Loucy (cell line): ENCODE data around the gene CST3.

Source experiments
- H2AFZ ChIP-seq: fragments of 200-600 bp; sonication (generic); 2 replicates; pipeline ENCODE4 v1.6.0; 2016; ENCODE audit warnings: antibody characterized with exemption, mild to moderate bottlenecking, low read length, moderate library complexity
- H3F3A ChIP-seq: fragments of 200-600 bp; 2 replicates; pipeline ENCODE4 v1.6.0; 2016; ENCODE audit warnings: antibody characterized with exemption, low read depth, mild to moderate bottlenecking
- H3K27me3 ChIP-seq: fragments of 200-600 bp; sonication (generic); 2 replicates; pipeline ENCODE4 v1.6.1; 2014; ENCODE audit warnings: low read length, mild to moderate bottlenecking; ENCODE audit not compliant: insufficient read depth, poor library complexity, severe bottlenecking
- H3K36me3 ChIP-seq: fragments of 200-600 bp; sonication (generic); 2 replicates; pipeline ENCODE4 v1.6.1; 2016; ENCODE audit warnings: low read length; ENCODE audit not compliant: insufficient read depth
- H3K4me1 ChIP-seq: fragments of 200-600 bp; sonication (generic); 2 replicates; pipeline ENCODE4 v1.5.1; 2014; ENCODE audit warnings: low read length, mild to moderate bottlenecking; ENCODE audit not compliant: insufficient read depth, poor library complexity, severe bottlenecking
- H3K4me2 ChIP-seq: fragments of 200-600 bp; sonication (generic); 2 replicates; pipeline ENCODE4 v1.6.0; 2014; ENCODE audit warnings: antibody characterized with exemption, low read length, low read depth, mild to moderate bottlenecking; ENCODE audit not compliant: poor library complexity, severe bottlenecking
- H3K4me3 ChIP-seq: fragments of 200-600 bp; sonication (generic); 2 replicates; pipeline ENCODE4 v1.5.1; 2014; ENCODE audit warnings: low read length, mild to moderate bottlenecking, mixed read lengths; ENCODE audit not compliant: poor library complexity, severe bottlenecking
- H3K79me2 ChIP-seq: fragments of 200-600 bp; sonication (generic); 2 replicates; pipeline ENCODE4 v1.6.1; 2014; ENCODE audit warnings: low read length; ENCODE audit not compliant: insufficient read depth
- H3K9ac ChIP-seq: fragments of 200-600 bp; sonication (generic); 2 replicates; pipeline ENCODE4 v1.6.0; 2014; ENCODE audit warnings: mild to moderate bottlenecking, low read depth, low read length, moderate library complexity; ENCODE audit not compliant: poor library complexity, severe bottlenecking
- H3K9me2 ChIP-seq: fragments of 200-600 bp; sonication (generic); replicated peaks from 2 replicates; pipeline ENCODE4 v1.6.1; 2016; ENCODE audit warnings: low read depth, low read length, mixed read lengths
- H3K9me3 ChIP-seq: fragments of 200-600 bp; sonication (generic); 2 replicates; pipeline ENCODE4 v1.6.1; 2014; ENCODE audit warnings: mild to moderate bottlenecking, antibody characterized with exemption, low read length, low read depth; ENCODE audit not compliant: insufficient read depth
- H4K20me1 ChIP-seq: fragments of 200-600 bp; sonication (generic); 2 replicates; pipeline ENCODE4 v1.6.0; 2014; ENCODE audit warnings: antibody characterized with exemption, low read length, mild to moderate bottlenecking; ENCODE audit not compliant: insufficient read depth, poor library complexity, severe bottlenecking
- EZH2phosphoT487 ChIP-seq: fragments of 200-600 bp; IDR thresholded peaks from 2 replicates; pipeline ENCODE4 v1.6.1; 2018; ENCODE audit warnings: antibody characterized with exemption, mild to moderate bottlenecking, moderate library complexity, borderline replicate concordance
- TF ChIP-seq, protein P1 (sequence below): fragments of 200-600 bp; sonication (generic); conservative IDR thresholded peaks from 2 replicates; pipeline ENCODE4 v1.5.1; 2014; ENCODE audit warnings: mild to moderate bottlenecking, antibody characterized with exemption, low read length

Gene CST3

DNA sequence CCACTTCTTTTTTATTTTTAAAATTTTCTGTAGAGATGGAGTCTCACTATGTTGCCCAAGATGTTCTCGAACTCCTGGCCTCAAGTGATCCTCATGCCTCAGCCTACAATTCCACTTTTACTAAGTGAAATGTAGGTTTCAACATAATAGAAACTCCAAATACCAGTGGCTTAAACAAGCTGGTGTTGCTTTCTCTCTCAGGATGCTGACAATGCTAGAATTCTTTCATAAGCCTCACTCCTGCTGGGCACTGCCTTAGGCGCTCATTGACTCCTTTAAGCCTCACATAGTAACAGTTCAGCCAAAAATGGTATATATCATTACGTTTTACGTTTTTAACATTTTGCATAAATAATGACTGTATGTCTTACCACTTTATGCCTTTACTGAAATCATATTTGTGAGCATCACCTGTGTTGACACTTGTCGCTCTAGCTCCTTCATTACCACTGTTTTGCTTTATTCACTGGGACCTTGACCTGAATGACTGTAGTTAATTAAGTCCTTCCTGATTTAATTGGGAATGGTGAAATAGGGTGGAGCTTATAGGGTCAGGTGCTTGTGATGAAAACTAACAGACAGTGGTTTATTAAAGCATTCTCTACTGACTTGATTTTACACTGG, 28.2 kb downstream of the CST3 start:
- no peak overlapping the region for H3K4me2 ChIP-seq
- no peaks in the 10 kb centered on the region for H3F3A ChIP-seq
- no peaks in the 10 kb centered on the region for H3K9me3 ChIP-seq
- no peaks in the 10 kb centered on the region for H3K36me3 ChIP-seq
- no peaks in the 10 kb centered on the region for H4K20me1 ChIP-seq
- H3K27me3 ChIP-seq, result no peaks in the 10 kb centered on the region
- H3K9me2 ChIP-seq, result no peaks in the 10 kb centered on the region
- H2AFZ ChIP-seq, result no peak overlapping the region
- no peak overlapping the region for H3K9ac ChIP-seq
- H3K4me1 ChIP-seq, result peaks cover 3% of the 10 kb centered on the region
- TF ChIP-seq EZH2phosphoT487, result no peak
- TF ChIP-seq, protein P1, sequence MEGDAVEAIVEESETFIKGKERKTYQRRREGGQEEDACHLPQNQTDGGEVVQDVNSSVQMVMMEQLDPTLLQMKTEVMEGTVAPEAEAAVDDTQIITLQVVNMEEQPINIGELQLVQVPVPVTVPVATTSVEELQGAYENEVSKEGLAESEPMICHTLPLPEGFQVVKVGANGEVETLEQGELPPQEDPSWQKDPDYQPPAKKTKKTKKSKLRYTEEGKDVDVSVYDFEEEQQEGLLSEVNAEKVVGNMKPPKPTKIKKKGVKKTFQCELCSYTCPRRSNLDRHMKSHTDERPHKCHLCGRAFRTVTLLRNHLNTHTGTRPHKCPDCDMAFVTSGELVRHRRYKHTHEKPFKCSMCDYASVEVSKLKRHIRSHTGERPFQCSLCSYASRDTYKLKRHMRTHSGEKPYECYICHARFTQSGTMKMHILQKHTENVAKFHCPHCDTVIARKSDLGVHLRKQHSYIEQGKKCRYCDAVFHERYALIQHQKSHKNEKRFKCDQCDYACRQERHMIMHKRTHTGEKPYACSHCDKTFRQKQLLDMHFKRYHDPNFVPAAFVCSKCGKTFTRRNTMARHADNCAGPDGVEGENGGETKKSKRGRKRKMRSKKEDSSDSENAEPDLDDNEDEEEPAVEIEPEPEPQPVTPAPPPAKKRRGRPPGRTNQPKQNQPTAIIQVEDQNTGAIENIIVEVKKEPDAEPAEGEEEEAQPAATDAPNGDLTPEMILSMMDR, result no peak
- no peaks in the 10 kb centered on the region for H3K79me2 ChIP-seq
- no peak overlapping the region for H3K4me3 ChIP-seq

DNA sequence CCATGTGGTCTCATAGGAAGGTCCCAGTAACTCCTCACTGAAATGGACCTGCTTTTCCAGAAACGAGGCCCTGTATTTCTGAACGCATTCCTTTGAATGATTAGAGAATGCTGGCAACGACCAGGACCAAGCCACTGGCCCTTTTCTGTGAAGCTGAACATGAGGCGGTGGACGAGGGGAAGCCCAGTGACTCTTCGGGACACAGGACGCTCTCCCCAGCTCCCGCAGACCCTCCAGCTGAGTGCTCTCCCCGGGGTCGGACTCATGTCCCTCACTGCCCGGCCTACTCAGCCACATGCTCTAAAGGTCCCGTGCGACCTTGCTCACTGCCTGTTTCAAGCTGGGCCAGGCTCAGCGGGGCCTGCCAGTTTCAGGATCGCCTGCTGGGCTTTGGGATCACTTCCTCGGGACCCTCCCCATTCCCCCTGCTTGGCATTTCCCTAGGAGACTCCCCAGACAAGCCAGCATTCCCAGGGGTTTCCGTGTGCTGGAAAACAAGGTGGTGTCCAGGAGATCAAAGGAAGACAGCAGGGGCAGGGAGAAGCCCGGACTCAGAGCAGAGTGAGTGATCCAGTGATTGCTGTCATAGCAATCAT, 29.4 kb downstream of the CST3 start:
- no peak overlapping the region for H3K9ac ChIP-seq
- no peaks in the 10 kb centered on the region for H3K9me2 ChIP-seq
- H3K27me3 ChIP-seq, result no peaks in the 10 kb centered on the region
- TF ChIP-seq, protein P1, result no peak
- TF ChIP-seq EZH2phosphoT487, result no peak
- H3K79me2 ChIP-seq, result no peaks in the 10 kb centered on the region
- no peak overlapping the region for H3K4me3 ChIP-seq
- H3K4me2 ChIP-seq, result no peak overlapping the region
- H3K36me3 ChIP-seq, result no peaks in the 10 kb centered on the region
- H4K20me1 ChIP-seq, result no peaks in the 10 kb centered on the region
- no peak overlapping the region for H2AFZ ChIP-seq
- no peaks in the 10 kb centered on the region for H3F3A ChIP-seq
- peaks cover 3% of the 10 kb centered on the region for H3K4me1 ChIP-seq
- H3K9me3 ChIP-seq, result no peaks in the 10 kb centered on the region

DNA sequence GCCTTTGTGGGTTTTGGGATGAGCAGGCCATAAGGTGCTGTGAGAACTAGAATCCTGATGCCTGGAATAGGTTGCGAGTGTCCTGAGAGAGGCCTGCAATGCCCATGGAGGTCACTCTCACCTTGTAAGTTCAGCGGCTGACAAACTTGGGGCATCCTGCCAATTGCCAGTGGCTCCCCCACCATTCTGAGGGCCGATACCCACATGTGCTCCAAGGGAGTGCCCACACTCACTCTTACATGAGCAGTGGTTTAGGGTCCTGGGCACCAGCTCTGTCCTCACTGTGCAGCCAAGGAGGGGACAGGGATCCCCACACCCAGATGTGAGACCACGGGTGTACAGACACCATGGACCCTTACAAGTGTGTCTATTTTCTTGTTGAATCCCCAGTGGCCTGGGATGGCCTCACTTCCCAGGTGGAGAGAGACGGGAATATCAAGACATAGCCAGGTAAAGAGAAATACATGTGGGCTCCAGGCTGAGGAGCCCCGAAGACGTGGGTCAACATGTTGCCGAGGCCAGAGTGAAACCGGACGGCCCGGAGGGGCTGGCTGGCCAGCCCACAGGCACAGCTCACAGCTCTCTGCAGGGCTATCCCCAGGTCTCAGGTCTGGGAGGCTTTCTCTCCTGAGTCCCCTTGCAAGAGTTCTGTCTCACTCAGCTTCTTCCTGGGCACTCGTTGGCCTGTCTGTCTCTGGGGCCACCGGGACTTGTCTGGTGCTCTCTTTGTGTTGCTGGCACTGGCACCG, 30.1 kb downstream of the CST3 start:
- no peak overlapping the region for H3K4me3 ChIP-seq
- peaks cover 3% of the 10 kb centered on the region for H3K4me1 ChIP-seq
- no peak overlapping the region for H3K9ac ChIP-seq
- H3K27me3 ChIP-seq, result no peaks in the 10 kb centered on the region
- H3K4me2 ChIP-seq, result no peak overlapping the region
- no peak for TF ChIP-seq EZH2phosphoT487
- TF ChIP-seq, protein P1, result no peak
- no peaks in the 10 kb centered on the region for H4K20me1 ChIP-seq
- no peaks in the 10 kb centered on the region for H3K9me2 ChIP-seq
- H2AFZ ChIP-seq, result no peak overlapping the region
- H3F3A ChIP-seq, result no peaks in the 10 kb centered on the region
- H3K36me3 ChIP-seq, result no peaks in the 10 kb centered on the region
- no peaks in the 10 kb centered on the region for H3K9me3 ChIP-seq
- H3K79me2 ChIP-seq, result no peaks in the 10 kb centered on the region
